ENCODE measurements around the gene FOXK2.

DNA sequence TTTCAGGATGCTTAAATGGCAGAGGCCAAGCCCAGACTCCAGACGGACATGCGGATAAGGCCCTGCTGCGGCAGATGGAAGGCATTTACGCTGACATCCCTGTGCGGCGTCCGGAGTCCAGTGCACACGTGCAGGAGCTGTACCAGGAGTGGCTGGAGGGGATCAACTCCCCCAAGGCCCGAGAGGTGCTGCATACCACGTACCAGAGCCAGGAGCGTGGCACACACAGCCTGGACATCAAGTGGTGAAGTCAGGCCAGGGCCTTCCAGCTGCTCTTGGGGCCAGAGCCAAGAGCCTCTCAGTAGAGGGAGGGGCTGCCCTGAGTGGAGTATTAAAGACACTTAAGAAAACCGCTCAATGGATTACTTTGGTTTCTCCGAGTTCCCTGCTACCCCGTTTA, 31.6 kb upstream of the FOXK2 start:
- no peak for TF ChIP-seq EZH2 (IDR thresholded peaks at IDR 0.05; ENCODE audit: insufficient read depth, poor library complexity, severe bottlenecking)
- TF ChIP-seq EZH2phosphoT487 (IDR thresholded peaks at IDR 0.05; ENCODE audit: insufficient read depth, low read depth), result no peak

Data from GM23248 (cell line).